Karpas-422 (cell line): ENCODE results near the gene MEGF9. TPM values are rescaled to one million over a fixed set of nuclear protein-coding genes. Genes with fewer than 3 reads are reported as not detected.
A peak's percentile ranks its signal among the peaks of the same experiment; 100 is the strongest.
"Not testable (repeated sequence)": the region's sequence is repeated elsewhere in the genome, so short reads cannot be mapped to it uniquely, and the experiment has no call there.

Experiments used
- DNase-seq: peaks from one replicate; pipeline ENCODE4 v3.0.0-alpha.2; 2015
- H2AFZ ChIP-seq: fragments of 200-600 bp; sonication (generic); 2 replicates; pipeline ENCODE4 v1.6.1; 2014; ENCODE audit warnings: antibody characterized with exemption, low read length, mixed read lengths
- H3K27ac ChIP-seq: fragments of 200-600 bp; sonication (generic); 2 replicates; pipeline ENCODE4 v1.5.1; 2014; ENCODE audit warnings: mild to moderate bottlenecking, low read length, moderate library complexity
- H3K27me3 ChIP-seq: fragments of 200-600 bp; sonication (generic); 2 replicates; pipeline ENCODE4 v1.6.1; 2014; ENCODE audit warnings: low read length, mixed read lengths
- H3K36me3 ChIP-seq: fragments of 200-600 bp; sonication (generic); 2 replicates; pipeline ENCODE4 v1.6.1; 2014; ENCODE audit warnings: low read length, mixed read lengths; ENCODE audit not compliant: insufficient read depth
- H3K4me1 ChIP-seq: fragments of 200-600 bp; sonication (generic); 2 replicates; pipeline ENCODE4 v1.6.1; 2014; ENCODE audit warnings: mild to moderate bottlenecking, low read length, mixed read lengths
- H3K4me2 ChIP-seq: fragments of 200-600 bp; sonication (generic); 2 replicates; pipeline ENCODE4 v1.6.1; 2014; ENCODE audit warnings: low read length, low read depth, mild to moderate bottlenecking; ENCODE audit not compliant: poor library complexity, severe bottlenecking
- H3K4me3 ChIP-seq: fragments of 200-600 bp; sonication (generic); 2 replicates; pipeline ENCODE4 v1.5.1; 2014; ENCODE audit warnings: mild to moderate bottlenecking, antibody characterized with exemption, low read length, mixed read lengths
- H3K79me2 ChIP-seq: fragments of 200-600 bp; sonication (generic); 2 replicates; pipeline ENCODE4 v1.6.1; 2014; ENCODE audit warnings: mild to moderate bottlenecking, low read length, mixed read lengths
- H3K9ac ChIP-seq: fragments of 200-600 bp; sonication (generic); 2 replicates; pipeline ENCODE4 v1.6.0; 2014; ENCODE audit warnings: low read length
- H3K9me2 ChIP-seq: fragments of 200-600 bp; sonication (generic), shearing (Covaris generic); replicated peaks from 2 replicates; pipeline ENCODE4 v1.6.0; 2014; ENCODE audit warnings: mild to moderate bottlenecking, low read length, moderate library complexity; ENCODE audit not compliant: insufficient read depth
- H3K9me3 ChIP-seq: fragments of 300-700, 200-600 bp; sonication (generic); 2 replicates; pipeline ENCODE4 v1.6.1; 2014; ENCODE audit warnings: low read length, mixed read lengths
- H4K20me1 ChIP-seq: fragments of 200-600 bp; sonication (generic); 2 replicates; pipeline ENCODE4 v1.6.1; 2014; ENCODE audit warnings: mild to moderate bottlenecking, antibody characterized with exemption, low read length, low read depth; ENCODE audit not compliant: insufficient read depth
- total RNA-seq: library from RNA; depleted of rRNA; stranded (reverse); fragments of >200 nt; shearing (Covaris generic); gene quantifications from 2 replicates; pipeline ENCODE4 v1.2.3, GENCODE V29; 2014; ENCODE audit warnings: low replicate concordance; rRNA removed

Gene MEGF9
- total RNA-seq, 1 experiment from 2014 or later: 86.6 TPM

DNA sequence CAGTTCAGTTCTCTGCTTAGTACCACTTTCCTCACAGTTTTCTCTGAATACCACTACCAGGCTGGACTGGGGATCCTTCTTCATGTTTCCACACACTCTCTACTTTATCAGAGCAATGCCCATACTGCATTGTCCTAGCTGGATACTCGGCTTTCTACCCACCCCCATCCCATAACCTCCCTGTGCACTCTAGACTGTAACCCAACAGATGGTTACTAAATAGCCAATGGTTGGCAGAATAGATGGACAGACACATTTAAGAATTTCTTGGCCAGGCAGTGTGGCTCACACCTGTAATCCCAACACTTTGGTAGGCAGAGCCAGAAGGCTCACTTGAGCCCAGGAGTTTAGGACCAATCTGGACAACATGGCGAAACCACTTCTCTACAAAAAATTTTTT lies 157.1 kb downstream of the MEGF9 start:
- DNase-seq: no peak
- no peaks in the 10 kb centered on the region for H3K27me3 ChIP-seq
- H3K4me1 ChIP-seq: peaks cover 12% of the 10 kb centered on the region
- H3K36me3 ChIP-seq: peaks cover 22% of the 10 kb centered on the region
- H3K79me2 ChIP-seq: peaks cover 83% of the 10 kb centered on the region
- H2AFZ ChIP-seq: no peak overlapping the region
- no peak overlapping the region for H3K4me3 ChIP-seq
- no peaks in the 10 kb centered on the region for H4K20me1 ChIP-seq
- no peaks in the 10 kb centered on the region for H3K9me2 ChIP-seq
- H3K27ac ChIP-seq: no peak overlapping the region
- no peaks in the 10 kb centered on the region for H3K9me3 ChIP-seq
- H3K9ac ChIP-seq: no peak overlapping the region
- no peak overlapping the region for H3K4me2 ChIP-seq

DNA sequence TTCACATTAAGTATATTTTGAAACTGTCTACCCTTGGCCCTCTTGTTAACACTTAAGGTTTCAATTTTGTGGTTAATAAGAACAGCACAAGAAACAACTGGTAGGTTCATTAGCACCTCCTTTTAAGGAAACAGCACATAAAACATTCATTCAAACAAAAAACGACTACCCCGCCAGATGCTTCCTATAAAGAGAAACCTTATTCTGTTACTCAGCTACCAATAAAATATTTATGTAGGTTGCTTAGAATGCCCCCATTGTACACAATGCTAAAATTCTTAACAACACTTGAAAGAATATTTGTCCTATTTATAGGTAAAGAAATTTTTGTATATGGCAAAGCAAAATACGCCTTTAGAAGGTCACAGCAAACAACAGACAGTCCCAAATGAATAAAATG lies 157.5 kb downstream of the MEGF9 start:
- no peak for DNase-seq
- Histone ChIP-seq H3K79me2 (peaks cover 79% of the 10 kb centered on the region), H3K9me2 (no peaks in the 10 kb centered on the region), H3K4me1 (peaks cover 12% of the 10 kb centered on the region), H3K36me3 (peaks cover 22% of the 10 kb centered on the region), H2AFZ (no peak overlapping the region), H3K27ac (no peak overlapping the region), H3K4me3 (no peak overlapping the region), H3K27me3 (no peaks in the 10 kb centered on the region), H3K9me3 (no peaks in the 10 kb centered on the region), H4K20me1 (no peaks in the 10 kb centered on the region), H3K4me2 (no peak overlapping the region), H3K9ac (no peak overlapping the region)

DNA sequence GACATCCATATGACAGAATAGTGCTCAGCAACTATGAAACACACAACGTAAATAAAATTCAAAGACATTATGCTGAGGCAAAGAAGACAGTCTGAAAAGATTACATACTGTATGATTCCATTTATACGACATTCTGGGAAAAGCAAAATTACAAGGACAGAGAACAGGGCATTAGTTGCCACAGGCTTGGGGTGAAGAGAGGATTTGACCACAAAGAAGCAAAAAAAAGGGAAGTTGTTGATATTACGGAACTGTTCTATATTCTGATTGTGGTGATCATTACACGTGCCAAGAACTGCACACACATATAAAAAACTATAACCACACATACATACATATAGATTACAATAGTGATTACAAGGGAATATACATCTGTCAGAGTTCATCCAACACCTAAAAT lies 158.4 kb downstream of the MEGF9 start:
- Histone ChIP-seq H3K9ac (no peak overlapping the region), H3K4me3 (no peak overlapping the region), H4K20me1 (no peaks in the 10 kb centered on the region), H3K27ac (peak overlapping the region; percentile 50), H3K9me2 (no peaks in the 10 kb centered on the region), H3K4me2 (no peak overlapping the region), H3K4me1 (peaks cover 12% of the 10 kb centered on the region), H3K79me2 (peaks cover 78% of the 10 kb centered on the region), H3K36me3 (peaks cover 26% of the 10 kb centered on the region), H3K9me3 (no peaks in the 10 kb centered on the region), H3K27me3 (no peaks in the 10 kb centered on the region), H2AFZ (no peak overlapping the region)
- DNase-seq: peak; percentile 65

DNA sequence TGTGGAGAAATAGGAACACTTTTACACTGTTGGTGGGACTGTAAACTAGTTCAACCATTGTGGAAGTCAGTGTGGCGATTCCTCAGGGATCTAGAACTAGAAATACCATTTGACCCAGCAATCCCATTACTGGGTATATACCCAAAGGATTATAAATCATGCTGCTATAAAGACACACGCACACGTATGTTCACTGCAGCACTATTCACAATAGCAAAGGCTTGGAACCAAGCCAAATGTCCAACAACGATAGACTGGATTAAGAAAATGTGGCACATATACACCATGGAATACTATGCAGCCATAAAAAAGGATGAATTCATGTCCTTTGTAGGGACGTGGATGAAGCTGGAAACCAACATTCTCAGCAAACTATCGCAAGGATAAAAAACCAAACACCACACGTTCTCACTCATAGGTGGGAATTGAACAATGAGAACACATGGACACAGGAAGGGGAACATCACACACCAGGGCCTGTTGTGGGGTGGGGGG lies 162.0 kb downstream of the MEGF9 start:
- not testable (repeated sequence) for H4K20me1 ChIP-seq, H2AFZ ChIP-seq
- peaks cover 44% of the 10 kb centered on the region for H3K36me3 ChIP-seq

More for the DNA sequence above, 162.0 kb downstream of the MEGF9 start:
- Histone ChIP-seq H3K4me1 (peaks cover 12% of the 10 kb centered on the region), H3K79me2 (peaks cover 82% of the 10 kb centered on the region)
- H3K9me3 ChIP-seq, H3K9me2 ChIP-seq, H3K4me3 ChIP-seq, H3K27ac ChIP-seq, H3K4me2 ChIP-seq, H3K27me3 ChIP-seq, H3K9ac ChIP-seq, DNase-seq: not testable (repeated sequence)

Other genes with a start within 250 kb of the MEGF9 start
- 48.4 and 68.8 TPM in 2 replicates for gene CDK5RAP2, start 134.3 kb downstream of the MEGF9 start, total RNA-seq
- 40.8 and 42.0 TPM in 2 replicates for gene FBXW2, start 78.9 kb upstream of the MEGF9 start, total RNA-seq
- gene PSMD5, start 128.5 kb upstream of the MEGF9 start, total RNA-seq: 14.4 and 26.1 TPM in 2 replicates
- gene PHF19, start 162.7 kb upstream of the MEGF9 start, total RNA-seq: 34.8 and 76.9 TPM in 2 replicates
- gene TRAF1, start 212.3 kb upstream of the MEGF9 start, total RNA-seq: 18.8 and 23.8 TPM in 2 replicates